ENCODE results near the gene SPRYD3. TPM values are rescaled to one million over a fixed set of nuclear protein-coding genes. Genes with fewer than 3 reads are reported as not detected.
"Not testable (repeated sequence)": the region's sequence is repeated elsewhere in the genome, so short reads cannot be mapped to it uniquely, and the experiment has no call there.

Gene SPRYD3
- total RNA-seq, 3 donors from 2014 or later: 31.8 to 45.8 (median 36.3) TPM

DNA sequence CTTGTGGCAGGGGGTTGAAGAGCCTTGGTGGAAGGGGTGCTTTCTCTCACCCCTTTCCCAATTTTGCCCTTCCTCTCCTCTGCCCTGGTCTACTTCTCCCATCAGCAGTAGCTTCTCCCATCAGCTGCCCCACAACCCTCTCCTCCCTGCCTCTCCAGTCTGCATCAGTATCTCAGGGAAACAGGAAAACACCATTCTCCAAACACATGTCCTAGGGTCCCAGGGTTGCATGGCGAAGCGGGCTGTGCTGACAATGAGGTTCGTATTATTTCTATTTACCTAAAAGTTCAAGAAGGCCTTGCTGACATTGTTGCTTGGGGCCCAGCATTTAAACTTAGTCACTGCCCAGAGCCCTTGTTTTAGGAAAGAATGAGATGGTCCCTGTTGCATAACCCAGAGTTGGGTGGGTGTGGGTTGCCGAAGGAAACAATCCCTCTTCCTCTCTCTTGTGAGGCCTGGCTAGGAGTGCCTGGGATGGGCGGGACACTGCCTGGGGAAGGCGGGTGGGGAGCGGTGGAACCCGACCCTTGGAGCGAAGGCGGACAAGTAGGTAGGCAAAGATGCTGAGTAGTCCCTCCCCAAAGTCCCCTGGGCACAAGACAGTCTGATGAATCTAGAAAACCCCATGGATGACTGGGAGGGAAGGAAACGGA is 17.0 kb upstream of the SPRYD3 start:
- Histone ChIP-seq H3K36me3 (no peaks in the 10 kb centered on the region), H3K27me3 (no peaks in the 10 kb centered on the region), H3K27ac (peak overlapping the region; percentile 83 to 96), H3K4me1 (peaks cover 0 to 6% of the 10 kb centered on the region in 2 donors), H3K4me3 (peak overlapping the region; percentile 57 to 89 (median 69)), H3K9me3 (no peaks in the 10 kb centered on the region)
- intact Hi-C loops (cut with DNase I; ENCODE audit: low total_unique reads): no loop called here
- DNase-seq (ENCODE audit: low spot score in 2 of 2): peak in 1 of 2 donors; percentile 50
- peak in 2 of 3 donors; percentile 20 to 72 for TF ChIP-seq POLR2AphosphoS5 (IDR thresholded peaks at IDR 0.05)
- TF ChIP-seq POLR2A (IDR thresholded peaks at IDR 0.05): no peak
- TF ChIP-seq, protein P1, sequence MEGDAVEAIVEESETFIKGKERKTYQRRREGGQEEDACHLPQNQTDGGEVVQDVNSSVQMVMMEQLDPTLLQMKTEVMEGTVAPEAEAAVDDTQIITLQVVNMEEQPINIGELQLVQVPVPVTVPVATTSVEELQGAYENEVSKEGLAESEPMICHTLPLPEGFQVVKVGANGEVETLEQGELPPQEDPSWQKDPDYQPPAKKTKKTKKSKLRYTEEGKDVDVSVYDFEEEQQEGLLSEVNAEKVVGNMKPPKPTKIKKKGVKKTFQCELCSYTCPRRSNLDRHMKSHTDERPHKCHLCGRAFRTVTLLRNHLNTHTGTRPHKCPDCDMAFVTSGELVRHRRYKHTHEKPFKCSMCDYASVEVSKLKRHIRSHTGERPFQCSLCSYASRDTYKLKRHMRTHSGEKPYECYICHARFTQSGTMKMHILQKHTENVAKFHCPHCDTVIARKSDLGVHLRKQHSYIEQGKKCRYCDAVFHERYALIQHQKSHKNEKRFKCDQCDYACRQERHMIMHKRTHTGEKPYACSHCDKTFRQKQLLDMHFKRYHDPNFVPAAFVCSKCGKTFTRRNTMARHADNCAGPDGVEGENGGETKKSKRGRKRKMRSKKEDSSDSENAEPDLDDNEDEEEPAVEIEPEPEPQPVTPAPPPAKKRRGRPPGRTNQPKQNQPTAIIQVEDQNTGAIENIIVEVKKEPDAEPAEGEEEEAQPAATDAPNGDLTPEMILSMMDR (IDR thresholded peaks at IDR 0.05): no peak

DNA sequence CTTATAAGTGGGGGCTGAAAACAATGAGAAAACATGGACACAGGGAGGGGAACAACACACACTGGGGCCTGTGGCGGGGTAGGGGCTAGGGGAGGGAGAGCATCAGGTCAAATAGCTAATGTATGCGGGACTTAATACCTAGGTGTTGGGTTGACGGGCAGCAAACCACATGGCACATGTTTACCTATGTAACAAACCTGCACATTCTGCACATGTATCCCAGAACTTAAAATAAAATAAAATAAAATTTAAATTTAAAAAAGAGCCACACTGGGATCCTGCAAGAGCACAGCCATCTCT is 16.4 kb upstream of the SPRYD3 start:
- H3K4me1 ChIP-seq; H3K4me3 ChIP-seq; H3K9me3 ChIP-seq; intact Hi-C loops (cut with DNase I; ENCODE audit: low total_unique reads); DNase-seq (ENCODE audit: low spot score in 2 of 2); H3K27me3 ChIP-seq; H3K36me3 ChIP-seq: not testable (repeated sequence)
- H3K27ac ChIP-seq: peak overlapping the region; percentile 83 to 96

DNA sequence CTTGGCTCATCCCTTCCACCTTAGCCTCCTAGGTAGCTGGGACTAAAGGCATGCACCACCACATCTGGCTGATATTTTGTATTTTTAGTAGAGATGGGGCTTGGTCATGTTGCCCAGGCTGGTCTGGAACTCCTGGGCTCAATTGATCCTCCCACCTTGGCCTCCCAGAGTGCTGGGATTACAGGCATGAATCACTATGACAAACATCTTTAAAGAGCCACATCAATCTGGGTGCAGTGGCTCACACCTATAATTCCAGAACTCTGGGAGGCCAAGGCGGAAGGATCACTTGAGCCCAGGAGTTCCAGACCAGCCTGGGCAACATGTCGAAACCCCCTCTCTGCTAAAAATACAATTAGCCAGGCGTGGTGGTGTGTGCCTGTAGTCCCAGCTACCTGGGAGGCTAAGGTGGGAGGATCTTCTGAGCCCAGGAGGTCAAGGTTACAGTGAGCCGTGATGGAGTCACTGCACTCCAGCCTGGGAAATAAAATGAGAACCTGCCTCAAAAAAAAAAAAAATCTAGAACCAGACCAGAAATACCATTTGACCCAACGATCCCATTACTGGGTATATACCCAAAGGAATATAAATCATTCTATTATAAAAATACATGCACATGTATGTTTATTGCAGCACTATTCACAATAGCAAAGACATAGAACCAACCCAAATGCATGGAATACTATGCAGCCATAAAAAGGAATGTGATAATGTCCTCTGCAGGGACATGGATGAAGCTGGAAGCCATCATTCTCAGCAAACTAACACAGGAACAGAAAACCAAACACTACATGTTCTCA is 15.8 kb upstream of the SPRYD3 start:
- DNase-seq (ENCODE audit: low spot score in 2 of 2); H3K27me3 ChIP-seq; H3K4me1 ChIP-seq; H3K36me3 ChIP-seq; H3K9me3 ChIP-seq; H3K4me3 ChIP-seq; intact Hi-C loops (cut with DNase I; ENCODE audit: low total_unique reads): not testable (repeated sequence)
- peak overlapping the region in 1 of 2 donors; percentile 35 for H3K27ac ChIP-seq

DNA sequence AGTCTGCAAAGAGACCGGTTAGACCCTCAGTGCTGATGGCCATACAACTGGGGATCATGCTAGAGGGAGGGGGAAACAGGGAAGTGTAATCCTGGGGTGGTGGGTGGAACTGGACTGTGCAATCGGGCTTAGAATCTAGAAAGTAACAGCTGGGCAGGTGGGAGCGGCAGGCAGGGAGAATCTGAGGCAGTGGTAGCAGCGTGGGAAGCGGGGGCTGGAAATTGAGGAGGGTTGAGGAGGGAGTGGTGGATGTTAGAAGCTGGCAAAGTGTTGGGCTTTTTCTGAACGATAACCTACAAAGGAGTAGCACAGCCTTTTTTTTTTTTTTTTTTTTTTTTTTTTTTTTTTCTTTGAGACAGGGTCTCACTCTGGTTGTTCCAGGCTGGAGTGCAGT is 15.2 kb upstream of the SPRYD3 start:
- DNase-seq (ENCODE audit: low spot score in 2 of 2): no peak
- no peaks in the 10 kb centered on the region for H3K9me3 ChIP-seq
- peaks cover 0 to 6% of the 10 kb centered on the region in 2 donors for H3K4me1 ChIP-seq
- no peaks in the 10 kb centered on the region for H3K27me3 ChIP-seq
- H3K36me3 ChIP-seq: no peaks in the 10 kb centered on the region
- intact Hi-C loops (cut with DNase I; ENCODE audit: low total_unique reads): no loop called here
- TF ChIP-seq POLR2AphosphoS5 (IDR thresholded peaks at IDR 0.05): no peak
- TF ChIP-seq, protein P1 (IDR thresholded peaks at IDR 0.05): no peak
- TF ChIP-seq POLR2A (IDR thresholded peaks at IDR 0.05): no peak
- no peak overlapping the region for H3K4me3 ChIP-seq
- H3K27ac ChIP-seq: peak overlapping the region in 1 of 2 donors; percentile 78

DNA sequence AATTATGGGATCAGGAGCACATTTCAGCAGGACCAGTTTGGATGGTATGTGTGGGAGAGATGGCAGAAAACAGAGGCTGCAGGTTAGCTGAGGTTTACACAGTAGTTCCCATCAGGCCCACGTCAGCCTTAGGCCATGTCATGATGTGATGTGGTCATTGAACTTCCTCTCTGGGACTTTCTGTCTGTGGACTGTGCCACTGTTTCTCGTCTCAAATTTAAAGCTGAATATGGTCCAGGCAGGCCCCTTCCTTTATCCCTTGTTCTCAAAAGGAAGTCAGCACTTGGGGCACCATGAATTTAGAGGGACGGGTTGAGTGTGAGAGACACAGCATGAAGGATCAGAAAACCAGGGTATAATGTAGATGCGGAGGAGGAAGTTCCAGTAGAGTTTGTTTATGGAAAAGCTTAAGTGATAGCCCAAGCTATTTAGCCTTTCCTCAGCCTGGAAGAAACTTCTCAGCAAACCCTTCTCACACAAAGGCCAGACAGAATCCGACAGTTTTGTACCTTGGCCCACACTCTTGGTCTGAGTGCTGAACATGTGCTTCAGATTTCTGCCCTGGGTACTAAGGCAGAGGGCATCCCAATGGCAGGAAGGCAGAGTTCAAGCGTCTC is 14.7 kb upstream of the SPRYD3 start:
- TF ChIP-seq, protein P1 (IDR thresholded peaks at IDR 0.05): no peak
- TF ChIP-seq POLR2A (IDR thresholded peaks at IDR 0.05) (no peak), POLR2AphosphoS5 (IDR thresholded peaks at IDR 0.05) (no peak)
- peak overlapping the region in 1 of 2 donors; percentile 78 for H3K27ac ChIP-seq
- no peak for DNase-seq (ENCODE audit: low spot score in 2 of 2)
- intact Hi-C loops (cut with DNase I; ENCODE audit: low total_unique reads): no loop called here
- no peak overlapping the region for H3K4me3 ChIP-seq
- H3K36me3 ChIP-seq: no peaks in the 10 kb centered on the region
- no peaks in the 10 kb centered on the region for H3K9me3 ChIP-seq
- H3K27me3 ChIP-seq: no peaks in the 10 kb centered on the region
- H3K4me1 ChIP-seq: peaks cover 0 to 6% of the 10 kb centered on the region in 2 donors

DNA sequence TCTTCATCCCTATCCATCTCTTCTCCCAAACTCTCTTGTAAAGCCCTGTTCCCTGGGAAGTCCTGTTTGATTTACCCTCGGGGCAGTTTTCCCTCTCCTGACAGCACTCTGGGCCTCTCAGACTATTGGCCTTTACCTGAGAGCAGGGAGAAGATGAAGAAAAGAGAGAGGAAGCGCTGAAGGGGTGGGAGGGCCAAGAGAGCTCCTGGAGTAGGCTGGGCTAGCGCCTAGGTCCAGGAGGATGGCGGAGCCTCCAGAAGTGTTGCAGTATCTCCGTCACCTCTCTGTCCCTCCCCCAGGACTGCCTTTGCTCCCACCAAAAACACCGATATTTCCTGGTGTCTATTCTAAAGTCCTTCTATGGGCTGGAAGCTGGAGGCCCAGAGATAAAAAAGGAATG is 12.6 kb upstream of the SPRYD3 start:
- H3K27me3 ChIP-seq: no peaks in the 10 kb centered on the region
- H3K36me3 ChIP-seq: no peaks in the 10 kb centered on the region
- DNase-seq (ENCODE audit: low spot score in 2 of 2): no peak
- no peaks in the 10 kb centered on the region for H3K4me1 ChIP-seq
- no peak overlapping the region for H3K27ac ChIP-seq
- no peaks in the 10 kb centered on the region for H3K9me3 ChIP-seq
- TF ChIP-seq, protein P1 (IDR thresholded peaks at IDR 0.05): no peak
- TF ChIP-seq POLR2AphosphoS5 (IDR thresholded peaks at IDR 0.05) (no peak), POLR2A (IDR thresholded peaks at IDR 0.05) (no peak)
- intact Hi-C loops (cut with DNase I; ENCODE audit: low total_unique reads): no loop called here
- H3K4me3 ChIP-seq: no peak overlapping the region
